DMS 273 treated with DMSO at 0.1 percent for 48 hours (cell line): ENCODE measurements around the gene SDHAF4.
"Not testable (repeated sequence)": the region's sequence is repeated elsewhere in the genome, so short reads cannot be mapped to it uniquely, and the experiment has no call there.

ENCODE experiments used
- DNase-seq: peaks from one replicate; lab custom pipeline; 2025; lab: John Stamatoyannopoulos, UW

The SDHAF4 gene

DNA sequence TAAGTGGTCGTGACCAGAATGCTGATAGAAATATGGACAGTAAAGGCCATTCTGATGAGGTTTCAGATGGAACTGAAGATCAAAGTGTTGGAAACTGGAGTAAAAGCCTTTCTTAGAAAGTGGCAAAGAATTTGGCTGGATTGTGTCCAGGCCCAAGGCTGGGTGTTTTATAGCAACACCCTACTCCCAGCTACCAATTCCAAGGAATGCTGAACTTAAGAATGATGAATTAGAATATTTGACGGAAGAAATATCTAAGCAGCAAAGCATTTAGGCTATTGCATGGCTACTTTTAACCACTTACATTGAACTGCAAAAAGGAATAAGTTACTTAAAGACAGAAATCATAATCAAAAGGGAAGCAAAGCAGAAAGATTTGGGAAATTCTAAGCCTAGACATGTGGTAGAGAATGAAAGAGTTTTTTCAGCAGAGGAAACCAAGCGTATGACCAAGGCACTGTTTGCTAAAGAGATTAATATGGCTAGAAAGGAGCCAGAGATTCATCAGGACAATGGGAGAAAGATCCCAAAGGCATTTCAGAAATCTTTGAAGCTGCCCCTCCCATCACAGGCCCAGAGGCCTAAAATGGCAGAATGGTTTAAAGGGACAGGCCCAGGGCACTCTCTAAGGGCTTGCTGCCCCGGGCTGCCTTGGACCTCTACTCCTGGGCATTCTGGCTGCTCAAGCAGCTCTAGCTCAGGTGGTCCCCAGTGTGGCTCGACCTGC lies 25.8 kb downstream of the SDHAF4 start:
- no peak for DNase-seq

DNA sequence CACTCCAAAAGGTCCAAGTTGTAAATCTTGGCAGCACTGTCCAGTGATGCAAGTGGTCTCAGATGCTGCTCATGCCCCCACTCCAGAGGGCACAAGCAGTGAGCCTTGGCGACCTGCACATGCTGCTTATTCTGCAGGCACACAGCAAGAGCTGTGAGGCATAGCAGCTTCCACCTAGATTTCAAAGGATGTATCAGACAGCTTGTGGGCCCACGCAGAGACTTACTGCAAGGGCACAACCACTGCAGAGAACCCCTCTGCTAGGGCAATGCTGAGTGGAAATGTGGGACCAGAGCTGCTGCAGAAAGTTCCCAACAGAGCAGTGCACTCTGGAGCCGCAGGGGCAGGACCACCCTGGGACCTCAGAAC lies 26.4 kb downstream of the SDHAF4 start:
- no peak for DNase-seq

GRCh38 chr6:70599187-70599586 lies 32.5 kb downstream of the SDHAF4 start:
- no peak for DNase-seq

DNA sequence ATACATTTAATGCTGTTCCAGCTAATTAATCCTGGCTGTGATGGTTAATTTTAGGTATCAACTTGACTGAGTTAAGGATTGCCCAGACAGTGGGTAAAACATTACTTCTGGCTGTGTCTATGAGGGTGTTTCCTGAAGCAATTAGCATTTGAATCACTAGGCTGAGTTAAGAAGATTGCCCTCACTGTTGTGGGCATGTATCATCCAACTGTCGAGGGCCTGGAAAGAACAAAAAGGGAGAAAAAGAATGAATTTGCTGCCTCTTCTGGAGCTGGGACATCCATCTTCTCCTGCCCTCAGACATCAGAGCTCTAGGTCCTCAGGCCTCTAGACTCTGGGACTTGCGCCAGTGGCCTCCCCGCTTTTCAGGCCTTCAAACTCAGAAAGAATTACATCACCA lies 34.3 kb downstream of the SDHAF4 start:
- DNase-seq = no peak

- no peak for DNase-seq
Observed at GRCh38 chr6:70604254-70604653, 37.5 kb downstream of the SDHAF4 start.

DNA sequence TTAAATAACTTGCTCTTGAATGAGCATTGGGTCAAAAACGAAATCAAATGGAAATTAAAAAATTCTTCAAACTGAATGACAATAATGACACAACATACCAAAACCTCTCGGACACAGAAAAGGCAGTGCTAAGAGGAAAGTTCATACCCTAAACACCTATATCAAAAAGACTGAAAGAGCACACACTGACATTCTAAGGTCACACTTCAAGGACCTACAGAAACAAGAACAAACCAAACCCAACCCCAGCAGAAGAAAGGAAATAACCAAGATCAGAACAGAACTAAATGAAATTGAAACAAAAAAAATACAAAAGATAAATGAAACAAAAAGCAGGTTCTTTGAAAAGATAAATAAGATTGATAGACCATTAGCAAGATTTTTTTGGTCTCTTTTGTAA lies 40.6 kb downstream of the SDHAF4 start:
- DNase-seq = not testable (repeated sequence)

GRCh38 chr6:70609181-70609580 lies 42.5 kb downstream of the SDHAF4 start:
- DNase-seq = not testable (repeated sequence)

GRCh38 chr6:70616728-70617260 lies 50.1 kb downstream of the SDHAF4 start:
- no peak for DNase-seq

DNA sequence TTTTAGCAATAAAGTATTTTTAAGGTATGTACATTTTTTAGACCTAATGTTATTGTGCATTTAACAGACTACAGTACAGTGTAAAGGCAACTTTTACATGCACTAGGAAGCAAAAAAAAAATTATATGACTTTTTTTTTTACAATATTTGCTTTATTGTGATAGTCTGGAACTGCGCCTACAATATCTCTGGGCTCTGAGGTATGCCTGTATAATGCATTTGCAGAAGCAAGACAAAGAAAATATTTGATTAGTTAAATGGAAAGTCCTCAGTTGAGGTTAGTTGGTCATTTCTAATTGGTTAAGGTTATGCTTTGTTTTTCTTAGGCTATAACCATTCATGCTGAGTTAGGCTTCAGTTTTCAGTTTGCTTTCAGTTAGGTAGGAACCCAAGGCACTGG lies 54.0 kb downstream of the SDHAF4 start:
- DNase-seq = no peak

DNA sequence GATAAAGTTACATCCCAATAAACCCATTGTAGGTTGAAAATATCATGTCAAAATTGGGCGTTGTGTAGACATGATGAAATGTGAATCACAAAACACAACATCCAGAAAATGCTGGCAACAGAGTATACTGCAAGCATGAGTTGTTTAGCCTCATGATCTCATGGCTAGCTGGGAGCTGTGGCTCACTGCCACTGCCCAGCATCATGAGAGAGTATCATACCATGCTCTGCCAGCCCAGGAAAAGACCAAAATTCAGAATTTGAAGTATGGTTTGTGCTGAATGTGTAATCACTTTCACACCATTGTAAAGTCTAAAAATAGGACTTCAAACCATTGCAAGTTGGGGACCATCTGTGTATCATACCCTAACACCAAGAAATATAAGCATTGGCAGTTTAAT lies 55.7 kb downstream of the SDHAF4 start:
- no peak for DNase-seq

DNA sequence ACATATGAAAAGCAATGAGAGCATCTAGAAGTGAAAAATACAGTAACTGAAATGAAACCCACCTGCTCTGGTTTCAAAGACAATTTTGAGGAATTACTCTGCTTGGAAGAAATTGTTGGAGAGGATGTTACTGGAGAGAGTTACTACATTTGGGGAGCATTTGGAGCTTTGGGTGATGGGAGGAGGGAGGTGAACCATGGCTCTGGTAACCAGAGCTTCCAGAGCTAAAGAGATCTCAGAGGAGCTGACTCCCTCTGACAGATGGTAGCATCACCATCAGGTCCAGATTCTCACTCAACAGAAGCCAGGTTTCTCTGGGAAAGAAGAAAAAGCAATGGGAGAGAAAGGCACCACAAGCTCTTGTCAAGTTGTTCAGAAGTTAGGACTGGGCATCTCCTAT lies 58.7 kb downstream of the SDHAF4 start:
- DNase-seq = no peak

DNA sequence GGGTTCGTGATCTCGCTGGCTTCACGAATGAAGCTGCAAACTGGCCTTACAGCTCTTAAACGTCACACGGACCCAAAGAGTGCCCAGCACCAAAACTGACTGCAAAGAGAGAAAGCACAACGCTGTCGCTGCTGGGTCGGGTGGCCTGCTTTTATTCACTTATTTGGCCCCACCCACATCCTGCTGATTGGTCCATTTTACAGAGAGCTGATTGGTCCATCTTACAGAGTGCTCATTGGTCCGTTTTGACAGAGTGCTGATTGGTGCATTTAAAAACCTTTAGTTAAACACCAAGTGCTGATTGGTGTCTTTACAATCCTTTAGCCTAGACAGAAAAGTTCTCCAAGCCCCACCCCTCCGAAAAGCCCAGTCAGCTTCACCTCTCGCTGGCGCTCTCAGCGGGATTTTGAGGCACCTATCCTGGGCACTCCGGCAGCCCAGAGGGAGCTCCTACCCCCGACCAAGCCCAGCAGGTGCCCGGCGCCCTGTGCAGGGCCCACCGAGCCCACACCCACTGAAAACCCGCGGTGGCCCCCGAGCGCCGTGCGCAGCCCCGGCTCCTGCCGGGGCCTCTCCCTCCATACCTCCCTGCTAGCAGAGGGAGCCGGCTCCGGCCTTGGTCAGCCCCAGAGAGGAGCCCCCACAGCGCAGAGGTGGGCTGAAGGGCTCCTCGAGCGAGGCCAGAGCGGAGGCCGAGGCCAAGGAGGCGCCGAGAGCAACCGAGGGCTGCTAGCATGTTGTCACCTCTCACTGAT lies 60.9 kb downstream of the SDHAF4 start:
- DNase-seq = no peak

DNA sequence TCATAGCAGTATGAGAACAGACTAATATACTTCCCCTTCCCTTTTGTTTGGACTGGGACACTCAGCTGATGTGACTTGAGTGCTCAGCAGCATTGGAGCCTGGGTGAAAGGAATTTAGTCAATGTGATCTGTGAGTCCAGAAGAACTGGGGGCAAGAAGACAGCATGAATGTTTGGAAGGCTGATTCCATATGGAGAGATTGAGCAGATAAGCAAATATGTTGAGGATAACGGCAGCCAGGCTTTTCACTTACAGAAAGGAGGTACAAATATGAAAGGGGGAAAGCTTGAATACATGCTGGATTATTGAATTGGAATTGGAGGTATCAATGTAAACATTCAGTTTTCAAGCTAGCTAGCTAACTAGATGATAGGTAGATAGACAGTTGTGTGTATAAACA lies 63.2 kb downstream of the SDHAF4 start:
- no peak for DNase-seq

DNA sequence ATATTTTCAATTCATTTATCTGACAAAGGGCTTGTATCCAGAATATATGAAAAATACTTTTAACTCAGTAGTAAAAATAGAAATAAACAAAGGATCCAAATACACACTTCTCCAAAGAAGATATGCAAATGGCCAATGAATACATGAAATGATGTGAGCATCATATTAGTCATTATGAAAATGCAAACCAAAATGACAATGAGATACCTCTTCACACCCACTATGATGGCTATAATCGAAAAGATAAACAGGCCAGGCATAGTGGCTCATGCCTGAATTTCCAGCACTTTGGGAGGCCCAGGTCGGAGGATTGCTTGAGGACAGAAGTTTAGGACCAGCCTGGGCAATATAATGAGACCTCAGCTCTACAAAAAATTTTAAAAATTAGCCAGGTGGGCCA lies 67.1 kb downstream of the SDHAF4 start:
- DNase-seq = no peak

DNA sequence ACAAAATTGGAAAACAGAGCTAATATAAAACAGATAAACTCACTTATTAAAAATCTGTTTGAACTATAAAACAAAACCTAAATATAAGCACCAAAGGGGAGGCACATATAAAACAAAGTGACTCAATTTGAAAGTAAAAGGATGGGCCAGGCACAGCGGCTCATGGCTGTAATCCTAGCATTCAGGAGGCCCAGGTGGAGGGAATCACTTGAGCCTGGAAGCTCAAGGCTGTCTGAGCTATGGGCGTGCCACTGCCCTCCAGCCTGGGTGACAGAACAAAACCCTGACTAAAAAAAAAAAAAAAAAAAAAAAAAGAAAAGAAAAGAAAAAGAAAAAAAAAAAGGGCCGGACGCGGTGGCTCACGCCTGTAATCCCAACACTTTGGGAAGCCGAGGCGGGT lies 69.9 kb downstream of the SDHAF4 start:
- no peak for DNase-seq

DNA sequence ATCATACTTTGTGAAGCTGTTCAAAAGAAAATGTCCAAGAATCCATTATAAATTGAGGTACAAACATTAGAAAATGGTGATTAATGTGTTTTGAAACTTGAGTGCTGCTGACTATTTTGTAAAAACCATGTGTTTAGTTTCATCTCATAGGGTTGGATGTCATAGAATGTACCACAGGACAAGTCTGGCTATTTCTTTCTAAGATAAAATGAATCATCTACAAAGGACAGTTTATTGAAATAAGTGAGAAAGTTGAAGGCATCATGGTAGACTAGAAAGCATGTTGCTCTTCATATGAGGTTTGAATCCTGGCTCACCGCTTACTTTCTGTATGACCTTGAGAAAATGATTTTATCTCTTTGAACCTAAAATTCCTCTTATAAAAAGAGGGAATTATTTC lies 71.7 kb downstream of the SDHAF4 start:
- no peak for DNase-seq
